ENCODE results near the gene PHKA1. TPM values are rescaled to one million over a fixed set of nuclear protein-coding genes. Genes with fewer than 3 reads are reported as not detected.

Gene PHKA1
- polyA plus RNA-seq, 2 of the 4 experiments (the other 2 are of a cell fraction): 18.3 to 35.4 TPM

DNA sequence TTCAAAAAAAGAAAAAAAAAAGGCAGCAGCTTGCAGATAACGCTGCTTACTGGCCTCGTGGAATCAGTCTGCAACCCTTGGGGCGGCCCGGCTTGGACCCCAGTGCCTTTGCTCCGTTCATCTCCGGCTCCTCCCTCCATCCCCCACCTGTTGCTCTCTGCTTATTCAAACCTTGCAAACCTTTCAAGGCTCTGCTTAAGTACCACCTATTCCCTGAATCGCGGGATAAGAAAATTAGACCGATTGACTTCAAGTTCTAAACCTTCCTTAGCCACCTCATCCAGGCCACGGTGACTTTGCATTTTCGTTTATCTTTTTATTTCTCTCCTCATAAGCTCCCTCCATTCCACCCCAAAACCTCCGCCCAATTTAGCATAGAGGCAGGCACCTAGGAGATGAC lies 1.4 kb upstream of the PHKA1 start:
- ChIA-PET CTCF (interaction anchor here (1.0 kb wide), 1 partner anchor 94 kb away, joined by 3 read pairs; no protein-coding TSS in a partner anchor), POLR2A (no interaction called here)
- no peak for TF ChIP-seq NFE2L2 (conservative IDR thresholded peaks at IDR 0.05; ENCODE audit: low read length)
- no peak for TF ChIP-seq HEYL (CRISPR knock-in tag; IDR thresholded peaks at IDR 0.05)
- TF ChIP-seq RCOR1 (IDR thresholded peaks at IDR 0.05; ENCODE audit: low read depth, low read length): no peak
- TF ChIP-seq, protein P1, sequence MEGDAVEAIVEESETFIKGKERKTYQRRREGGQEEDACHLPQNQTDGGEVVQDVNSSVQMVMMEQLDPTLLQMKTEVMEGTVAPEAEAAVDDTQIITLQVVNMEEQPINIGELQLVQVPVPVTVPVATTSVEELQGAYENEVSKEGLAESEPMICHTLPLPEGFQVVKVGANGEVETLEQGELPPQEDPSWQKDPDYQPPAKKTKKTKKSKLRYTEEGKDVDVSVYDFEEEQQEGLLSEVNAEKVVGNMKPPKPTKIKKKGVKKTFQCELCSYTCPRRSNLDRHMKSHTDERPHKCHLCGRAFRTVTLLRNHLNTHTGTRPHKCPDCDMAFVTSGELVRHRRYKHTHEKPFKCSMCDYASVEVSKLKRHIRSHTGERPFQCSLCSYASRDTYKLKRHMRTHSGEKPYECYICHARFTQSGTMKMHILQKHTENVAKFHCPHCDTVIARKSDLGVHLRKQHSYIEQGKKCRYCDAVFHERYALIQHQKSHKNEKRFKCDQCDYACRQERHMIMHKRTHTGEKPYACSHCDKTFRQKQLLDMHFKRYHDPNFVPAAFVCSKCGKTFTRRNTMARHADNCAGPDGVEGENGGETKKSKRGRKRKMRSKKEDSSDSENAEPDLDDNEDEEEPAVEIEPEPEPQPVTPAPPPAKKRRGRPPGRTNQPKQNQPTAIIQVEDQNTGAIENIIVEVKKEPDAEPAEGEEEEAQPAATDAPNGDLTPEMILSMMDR (IDR thresholded peaks at IDR 0.05): no peak
- TF ChIP-seq, protein P2, sequence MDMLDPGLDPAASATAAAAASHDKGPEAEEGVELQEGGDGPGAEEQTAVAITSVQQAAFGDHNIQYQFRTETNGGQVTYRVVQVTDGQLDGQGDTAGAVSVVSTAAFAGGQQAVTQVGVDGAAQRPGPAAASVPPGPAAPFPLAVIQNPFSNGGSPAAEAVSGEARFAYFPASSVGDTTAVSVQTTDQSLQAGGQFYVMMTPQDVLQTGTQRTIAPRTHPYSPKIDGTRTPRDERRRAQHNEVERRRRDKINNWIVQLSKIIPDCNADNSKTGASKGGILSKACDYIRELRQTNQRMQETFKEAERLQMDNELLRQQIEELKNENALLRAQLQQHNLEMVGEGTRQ (IDR thresholded peaks at IDR 0.05): no peak
- TF ChIP-seq JUNB (IDR thresholded peaks at IDR 0.05): no peak
- TF ChIP-seq MYC (IDR thresholded peaks at IDR 0.05; ENCODE audit: borderline replicate concordance, low read length): no peak
- TF ChIP-seq, protein P3, sequence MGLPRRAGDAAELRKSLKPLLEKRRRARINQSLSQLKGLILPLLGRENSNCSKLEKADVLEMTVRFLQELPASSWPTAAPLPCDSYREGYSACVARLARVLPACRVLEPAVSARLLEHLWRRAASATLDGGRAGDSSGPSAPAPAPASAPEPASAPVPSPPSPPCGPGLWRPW (IDR thresholded peaks at IDR 0.05): no peak
- no peak for TF ChIP-seq MAX (IDR thresholded peaks at IDR 0.05)
- TF ChIP-seq HOXB13 (CRISPR knock-in tag; IDR thresholded peaks at IDR 0.05; ENCODE audit: low read depth): no peak
- no peak for TF ChIP-seq MAZ (IDR thresholded peaks at IDR 0.05; ENCODE audit: borderline replicate concordance, low read depth, low read length)
- no peak for TF ChIP-seq HOXB5 (CRISPR knock-in tag; IDR thresholded peaks at IDR 0.05)
- no peak for TF ChIP-seq JUN (IDR thresholded peaks at IDR 0.05)
- TF ChIP-seq ZC3H11A (IDR thresholded peaks at IDR 0.05): no peak
- TF ChIP-seq HMGXB4 (CRISPR knock-in tag; IDR thresholded peaks at IDR 0.05; ENCODE audit: borderline replicate concordance): no peak
- TF ChIP-seq ZSCAN20 (CRISPR knock-in tag; IDR thresholded peaks at IDR 0.05): no peak
- TF ChIP-seq RFX5 (IDR thresholded peaks at IDR 0.05): no peak
- TF ChIP-seq, protein P4, sequence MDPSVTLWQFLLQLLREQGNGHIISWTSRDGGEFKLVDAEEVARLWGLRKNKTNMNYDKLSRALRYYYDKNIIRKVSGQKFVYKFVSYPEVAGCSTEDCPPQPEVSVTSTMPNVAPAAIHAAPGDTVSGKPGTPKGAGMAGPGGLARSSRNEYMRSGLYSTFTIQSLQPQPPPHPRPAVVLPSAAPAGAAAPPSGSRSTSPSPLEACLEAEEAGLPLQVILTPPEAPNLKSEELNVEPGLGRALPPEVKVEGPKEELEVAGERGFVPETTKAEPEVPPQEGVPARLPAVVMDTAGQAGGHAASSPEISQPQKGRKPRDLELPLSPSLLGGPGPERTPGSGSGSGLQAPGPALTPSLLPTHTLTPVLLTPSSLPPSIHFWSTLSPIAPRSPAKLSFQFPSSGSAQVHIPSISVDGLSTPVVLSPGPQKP (IDR thresholded peaks at IDR 0.05; ENCODE audit: low read depth, low read length): no peak
- 92% methylated on average over 12 of the region's 12 CpGs for WGBS (ENCODE audit: missing lambda C conversion rate)
- peak; percentile 72 for FAIRE-seq
- Histone ChIP-seq H3K4me1 (peaks cover 8% of the 10 kb centered on the region; the same call in 1 of the 3 replicates), H3K4me3 (no peak overlapping the region), H3K4me2 (peak overlapping the region; percentile 86; the same call in 2 of the 3 replicates), H3K9me3 (no peaks in the 10 kb centered on the region), H3K27ac (peak overlapping the region in 1 of 2 experiments; percentile 94; a peak in 4 of 6 replicates)
- no peak for DNase-seq (ENCODE audit: low read depth in 1 of 2, low spot score in 1 of 2)
- no peak for ATAC-seq

- FAIRE-seq (peak; percentile 28), DNase-seq (ENCODE audit: low read depth in 1 of 2, low spot score in 1 of 2) (peak; percentile 41 to 75), ATAC-seq (peak; percentile 89 to 90)
- ChIA-PET CTCF (interaction anchor here (1.0 kb wide), 1 partner anchor 93 kb away, joined by 3 read pairs; no protein-coding TSS in a partner anchor), POLR2A (interaction anchor here (1.2 kb wide), 1 partner anchor 437 kb away, joined by 6 read pairs; the partner anchor contains the start of gene RPS4X)
- peak overlapping the region; percentile 94 to 97 for H3K27ac ChIP-seq
- no peaks in the 10 kb centered on the region for H3K9me3 ChIP-seq
- TF ChIP-seq RFX5 (IDR thresholded peaks at IDR 0.05): 0 out of 2 replicates have a peak, but pooled peaks have one; percentile 29
- peak; percentile 18; the same call in 1 of the 2 replicates for TF ChIP-seq MAX (IDR thresholded peaks at IDR 0.05)
- no peak for TF ChIP-seq RCOR1 (IDR thresholded peaks at IDR 0.05; ENCODE audit: low read depth, low read length)
- 5% methylated on average over 8 of the region's 13 CpGs for WGBS (ENCODE audit: missing lambda C conversion rate)
- peaks cover 8% of the 10 kb centered on the region; the same call in 1 of the 3 replicates for H3K4me1 ChIP-seq
- H3K4me3 ChIP-seq: peak overlapping the region; percentile 75
- H3K4me2 ChIP-seq: peak overlapping the region; percentile 86
Observed at GRCh38 chrX:72714478-72714916, 391 bp upstream of the PHKA1 start.
